Suppressor macrophage (primary cell): ENCODE data around the gene VPS13A.

Experiments
- DNase-seq, 4 experiments: peaks; one replicate each; pipeline ENCODE4 v3.0.0-alpha.2; 2020 to 2022
- total RNA-seq, 17 experiments: gene quantifications; one replicate each; lab custom pipeline; 2026; ENCODE audit warnings: mixed read lengths in 6 of 17, inconsistent platforms in 3 of 17; lab: John Stamatoyannopoulos, UW

The VPS13A gene
- total RNA-seq = 24.1 to 89.8 (median 63.9) reads per million in 17 experiments

DNA sequence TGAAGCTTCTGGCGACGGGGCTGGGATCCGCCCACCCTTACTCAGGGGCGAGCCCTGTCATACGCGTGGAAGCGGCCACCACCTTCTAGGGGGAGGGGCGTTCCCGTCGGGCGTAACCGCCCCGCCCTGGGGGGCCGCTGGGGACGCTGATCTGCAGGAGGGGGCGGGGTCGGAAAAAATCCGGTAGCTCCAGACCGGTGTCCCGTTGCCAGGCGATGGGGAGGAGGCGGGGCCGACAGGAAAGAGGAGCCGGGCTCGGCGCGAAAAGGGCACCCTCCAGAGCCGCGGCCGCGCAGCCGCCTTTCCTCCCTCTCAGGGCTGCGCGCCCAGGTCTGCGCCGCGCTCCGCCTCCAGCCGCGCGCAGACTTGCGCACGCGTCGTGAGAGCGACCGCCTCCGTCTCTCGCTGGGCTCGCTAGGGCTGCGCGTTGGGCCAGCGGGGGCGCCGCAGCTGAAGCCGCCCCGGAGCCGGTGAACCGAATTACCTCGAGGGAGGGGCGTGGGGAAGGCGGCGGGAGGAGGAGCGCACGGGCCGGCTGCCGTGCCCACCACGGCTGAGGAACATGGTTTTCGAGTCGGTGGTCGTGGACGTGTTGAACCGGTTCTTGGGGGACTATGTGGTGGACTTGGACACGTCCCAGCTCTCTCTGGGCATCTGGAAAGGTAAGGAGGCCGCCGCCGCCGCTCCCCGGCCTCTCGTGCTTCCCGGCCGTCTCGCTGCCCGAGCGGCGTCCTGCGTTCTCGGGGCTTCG, at the start of gene VPS13A:
TSS of gene VPS13A (plus strand) at position 392 of the 751 bp plus-strand sequence. CDS start at position 563, 171 bp downstream.
- peak; percentile 90 to 96 (median 94) for DNase-seq

DNA sequence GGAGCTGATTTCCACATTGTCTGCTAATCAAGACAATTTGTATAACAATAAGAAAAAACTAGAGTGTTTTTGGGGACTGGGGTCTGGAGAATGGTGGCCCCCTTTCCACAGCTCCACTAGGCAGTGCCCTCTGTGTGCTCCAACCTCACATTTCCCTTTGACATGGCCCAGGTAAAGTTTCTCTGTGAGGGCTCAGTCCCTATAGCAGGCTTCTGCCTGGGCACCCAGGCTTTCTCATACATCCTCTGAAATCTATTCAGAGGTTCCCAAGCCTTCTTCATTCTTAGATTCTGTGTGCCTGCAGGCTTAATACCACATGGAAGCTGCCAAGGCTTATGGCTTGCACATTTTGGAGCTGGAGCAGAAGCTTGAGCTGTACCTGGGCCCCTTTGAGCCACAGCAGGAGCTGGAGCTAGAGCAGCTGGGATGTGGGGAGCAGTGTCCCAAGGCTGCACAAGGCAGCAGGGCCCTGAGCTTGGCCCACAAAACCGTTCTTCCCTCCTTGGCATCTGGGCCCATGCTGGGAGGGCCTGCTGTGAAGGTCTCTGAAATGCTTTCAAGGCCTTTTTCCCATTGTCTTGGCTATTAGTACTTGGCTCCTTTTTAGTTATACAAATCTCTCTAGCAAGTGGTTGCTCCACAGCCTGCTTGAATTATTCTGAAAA, 49.1 kb upstream of the VPS13A start:
- no peak for DNase-seq

DNA sequence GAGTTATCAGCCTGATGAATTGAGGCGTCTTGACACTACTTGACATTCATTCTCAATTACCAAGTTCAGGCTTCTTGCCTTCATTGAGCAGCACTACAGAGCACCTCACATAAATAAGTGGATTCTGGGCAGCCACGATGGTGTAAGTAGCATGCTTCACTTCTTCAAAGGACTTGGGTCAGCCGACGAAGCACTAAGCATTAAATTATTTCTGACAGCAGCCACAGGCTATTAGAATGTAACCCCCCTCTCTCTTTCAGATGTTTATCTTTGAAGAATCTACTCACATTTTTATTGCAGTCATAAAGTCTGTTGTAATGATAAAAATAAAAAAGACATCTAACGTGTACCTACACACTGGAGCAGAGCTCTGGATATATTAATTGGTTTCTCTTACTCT, 45.9 kb upstream of the VPS13A start:
- no peak for DNase-seq

DNA sequence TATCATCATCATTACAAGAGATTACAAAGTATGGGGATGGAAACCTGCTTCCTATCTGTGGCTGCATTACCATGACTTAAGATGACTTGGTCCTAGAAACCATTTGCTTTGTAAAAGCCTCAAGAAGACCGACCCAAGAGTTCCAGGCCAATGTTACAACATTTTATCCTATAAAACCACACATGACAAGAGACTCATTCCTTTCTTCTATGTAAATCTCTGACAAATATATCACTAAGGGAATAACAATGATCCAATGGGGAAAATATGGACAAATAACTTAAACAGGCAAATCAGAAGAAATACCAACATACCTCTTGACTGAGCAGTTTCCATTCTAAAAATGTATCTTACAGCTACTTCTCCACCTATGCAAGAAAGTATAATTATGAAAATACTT, 44.3 kb upstream of the VPS13A start:
- DNase-seq = no peak

DNA sequence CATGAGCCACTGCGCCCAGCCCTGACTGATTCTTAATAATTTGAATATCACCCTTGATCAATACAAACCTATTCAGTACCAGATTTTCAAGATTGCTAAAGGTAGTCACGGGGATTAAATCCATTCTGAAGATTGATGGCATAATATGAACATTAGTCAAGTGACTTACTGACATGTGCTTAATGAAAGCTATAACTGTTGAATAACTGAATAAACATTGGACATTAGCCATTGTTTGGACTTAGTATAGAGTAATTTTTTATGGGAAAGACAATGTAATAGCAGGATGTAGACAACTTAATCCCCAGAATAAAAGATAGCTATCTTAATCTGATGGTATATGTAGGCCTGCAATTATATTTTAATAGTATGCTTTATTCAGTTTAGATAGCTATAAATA, 35.0 kb upstream of the VPS13A start:
- DNase-seq = no peak

DNA sequence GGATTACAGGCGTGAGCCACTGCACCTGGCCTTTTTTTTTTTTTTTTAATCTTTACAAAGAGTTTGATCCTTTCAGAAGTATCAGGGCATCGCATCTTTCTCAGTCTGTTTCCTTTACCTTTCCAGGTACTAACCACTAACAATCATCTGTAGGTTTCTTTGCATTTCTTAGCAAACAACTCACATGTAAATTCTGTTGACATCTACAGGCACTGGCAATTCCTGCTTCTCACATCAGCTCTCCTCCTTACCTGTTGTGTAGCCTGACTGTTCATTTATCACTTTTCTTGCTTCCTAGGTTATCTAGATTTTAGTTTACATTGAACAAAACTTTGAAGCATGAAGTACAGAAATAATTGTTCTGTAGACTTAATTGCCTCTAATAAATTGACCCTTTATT, 27.5 kb upstream of the VPS13A start:
- no peak for DNase-seq

DNA sequence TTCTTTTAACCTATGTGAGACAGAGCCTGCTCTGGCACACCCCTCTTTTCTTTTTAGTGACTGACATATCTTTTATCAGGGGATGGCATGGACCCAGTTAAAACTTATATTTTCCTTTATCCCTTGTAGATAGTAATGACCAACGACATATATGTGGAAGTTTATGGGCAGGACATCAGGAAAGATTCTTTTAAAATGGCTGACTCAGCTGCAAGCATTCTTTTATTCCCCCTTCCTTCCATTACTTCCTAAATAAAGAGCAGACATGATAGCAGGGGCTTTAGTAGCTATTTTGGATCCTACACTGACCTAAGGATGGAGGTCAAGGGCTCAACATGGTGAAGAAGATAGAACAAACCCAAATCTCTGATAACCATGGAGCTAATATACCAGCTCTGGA, 25.0 kb upstream of the VPS13A start:
- DNase-seq = no peak

DNA sequence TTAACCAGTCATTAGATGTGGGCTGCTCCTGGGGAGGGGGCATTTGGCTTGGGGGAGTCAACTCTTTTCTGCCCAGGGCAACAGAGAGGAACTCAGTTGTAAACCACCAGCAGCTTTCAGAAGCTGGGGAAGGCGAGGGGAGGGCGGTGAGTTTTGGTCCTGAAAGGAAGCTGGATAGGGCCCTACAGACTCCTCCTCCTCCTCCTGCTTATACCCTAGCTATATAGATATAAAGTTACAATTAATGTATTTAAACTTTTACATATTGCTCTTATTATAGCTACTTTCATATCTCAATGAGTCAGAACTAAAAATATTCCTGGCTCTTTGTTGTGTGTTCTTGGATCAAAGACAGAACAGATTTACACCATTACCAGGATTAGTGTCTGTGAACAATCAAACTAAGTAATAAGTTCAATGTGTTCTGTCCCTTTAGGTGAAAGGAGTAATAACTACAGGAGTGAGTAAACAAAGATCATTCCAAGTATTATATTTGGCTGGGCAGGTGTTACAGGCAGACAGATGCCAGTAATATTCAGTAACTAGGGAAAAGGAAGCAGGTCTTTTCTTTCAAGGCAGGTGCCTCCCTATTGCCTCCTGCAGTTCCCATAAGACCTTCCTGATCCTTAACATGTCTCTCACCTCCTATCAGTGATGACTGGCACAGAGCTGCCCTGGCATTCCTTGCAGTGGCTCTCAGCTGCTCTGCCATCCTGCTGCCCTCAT, 20.5 kb upstream of the VPS13A start:
- no peak for DNase-seq

DNA sequence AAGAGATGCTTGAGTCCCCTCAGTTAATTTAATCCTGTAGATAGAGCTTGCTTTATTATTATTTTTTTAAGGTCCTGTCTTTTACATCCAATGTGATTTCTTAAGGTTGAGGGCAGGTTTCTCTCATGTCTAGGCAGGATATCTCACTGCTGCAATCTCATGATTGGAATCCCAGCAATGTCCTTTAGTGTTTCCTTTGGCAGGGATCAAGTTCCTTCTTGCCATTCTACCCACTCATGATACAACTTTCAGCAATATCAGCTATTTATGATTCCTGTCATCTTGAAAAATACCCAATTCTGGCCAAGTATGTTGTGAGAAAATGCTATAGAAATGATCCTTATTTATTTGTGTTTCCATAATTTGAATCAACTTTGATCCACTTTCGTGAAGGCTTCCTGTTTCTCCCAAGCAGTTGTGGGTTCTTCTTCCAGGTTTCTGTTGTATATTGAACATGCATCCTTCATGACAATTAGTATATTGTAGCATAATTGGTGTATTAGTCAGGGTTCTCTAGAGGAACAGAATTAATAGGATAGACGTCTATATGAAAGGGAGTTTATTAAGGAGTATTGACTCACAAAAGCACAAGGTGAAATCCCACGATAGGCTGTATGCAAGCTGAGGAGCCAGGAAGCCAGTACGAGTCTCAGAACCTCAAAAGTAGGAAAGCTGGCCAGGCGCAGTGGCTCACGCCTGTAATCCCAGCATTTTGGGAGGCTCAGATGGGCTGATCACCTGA, 18.4 kb upstream of the VPS13A start:
- DNase-seq = no peak

DNA sequence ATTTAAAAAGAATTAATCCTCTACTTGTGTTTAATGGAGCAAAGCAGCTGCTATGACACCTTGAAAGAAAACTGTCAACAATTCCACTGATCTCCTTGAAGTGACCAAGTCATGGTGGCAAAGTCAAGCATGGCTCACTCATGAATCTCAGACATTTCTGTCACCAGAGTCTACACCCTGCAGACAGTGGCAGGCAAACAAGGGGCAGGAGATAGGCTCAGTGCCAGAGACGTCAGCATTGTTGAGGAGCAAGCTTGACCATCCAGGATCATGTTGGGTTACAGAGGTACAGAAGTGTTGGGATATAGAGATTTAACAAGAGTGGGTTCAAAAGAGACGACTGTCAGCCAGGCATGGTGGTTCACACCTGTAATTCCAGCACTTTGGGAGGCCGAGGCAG, 16.1 kb upstream of the VPS13A start:
- DNase-seq = no peak

DNA sequence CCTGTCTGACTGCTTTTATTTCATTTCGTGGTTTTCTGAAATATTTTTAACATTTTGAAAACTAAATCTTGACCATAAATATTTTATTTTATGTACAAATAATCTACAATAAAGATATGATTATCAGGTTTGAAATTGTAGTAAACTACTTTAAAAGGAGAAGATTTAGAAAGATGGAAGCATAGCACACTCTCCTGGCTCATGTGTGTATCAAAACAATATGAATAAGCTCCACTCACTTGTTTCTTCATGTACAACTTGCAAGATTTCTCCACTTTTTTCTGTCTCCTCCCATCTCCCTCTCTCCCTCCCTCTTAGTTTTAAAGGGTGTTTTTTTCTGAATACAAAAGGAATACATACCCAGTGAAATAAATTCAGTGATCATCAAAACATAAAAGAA, 15.4 kb upstream of the VPS13A start:
- no peak for DNase-seq

DNA sequence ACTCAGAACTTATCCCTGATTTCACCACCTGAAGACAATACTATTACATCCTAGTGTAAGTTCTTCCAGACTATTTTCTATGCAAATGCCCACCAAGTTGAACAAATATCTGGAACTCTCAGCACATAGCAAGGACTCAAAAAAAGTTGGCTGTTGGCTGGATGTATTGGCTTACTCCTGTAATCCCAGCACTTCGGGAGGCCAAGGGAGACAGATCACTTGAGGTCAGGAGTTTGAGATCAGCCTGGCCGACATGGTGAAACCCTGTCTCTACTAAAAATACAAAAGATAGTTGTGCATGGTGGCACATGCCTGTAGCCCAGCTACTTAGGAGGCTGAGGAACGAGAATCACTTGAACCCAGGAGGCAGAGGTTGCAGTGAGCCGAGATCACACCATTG, 15.0 kb upstream of the VPS13A start:
- DNase-seq = no peak

DNA sequence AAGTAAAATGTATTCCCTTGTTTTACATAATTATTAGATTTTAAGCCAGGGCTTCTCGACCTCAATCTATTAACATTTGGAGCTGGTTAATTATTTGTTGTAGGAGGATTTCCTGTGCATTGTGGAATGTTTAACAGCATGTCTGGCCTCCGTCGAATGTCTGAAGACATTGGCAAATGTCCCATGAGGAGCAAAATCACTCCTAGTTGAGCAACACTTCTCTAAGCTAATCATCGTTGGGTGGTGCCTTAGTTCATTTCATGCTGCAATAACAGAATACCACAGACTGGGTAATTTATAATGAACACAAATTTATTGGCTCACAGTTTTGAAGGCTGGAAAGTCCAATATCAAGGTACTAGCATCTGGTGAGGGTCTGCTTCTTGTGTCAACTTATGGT, 13.4 kb upstream of the VPS13A start:
- peak in 1 of 4 experiments; percentile 10 for DNase-seq

DNA sequence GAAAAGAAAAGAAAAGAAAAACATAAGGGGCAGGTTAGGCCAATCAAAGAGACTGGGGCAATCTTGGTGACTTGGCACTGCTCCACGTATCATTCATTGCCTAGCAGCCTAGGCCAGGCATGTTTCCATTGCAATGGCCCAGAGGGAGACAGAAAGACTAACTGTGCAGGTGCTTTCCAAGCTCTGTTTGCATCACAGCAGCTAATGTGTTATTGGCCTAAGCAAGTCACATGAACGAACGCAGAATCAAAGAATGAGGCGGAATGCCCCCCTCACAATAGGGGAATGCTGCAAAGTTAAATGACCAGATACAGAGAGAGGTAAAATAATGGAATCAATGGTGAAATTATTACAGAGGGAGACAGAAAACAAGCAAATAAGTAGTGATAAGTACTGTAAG, 11.1 kb upstream of the VPS13A start:
- no peak for DNase-seq

DNA sequence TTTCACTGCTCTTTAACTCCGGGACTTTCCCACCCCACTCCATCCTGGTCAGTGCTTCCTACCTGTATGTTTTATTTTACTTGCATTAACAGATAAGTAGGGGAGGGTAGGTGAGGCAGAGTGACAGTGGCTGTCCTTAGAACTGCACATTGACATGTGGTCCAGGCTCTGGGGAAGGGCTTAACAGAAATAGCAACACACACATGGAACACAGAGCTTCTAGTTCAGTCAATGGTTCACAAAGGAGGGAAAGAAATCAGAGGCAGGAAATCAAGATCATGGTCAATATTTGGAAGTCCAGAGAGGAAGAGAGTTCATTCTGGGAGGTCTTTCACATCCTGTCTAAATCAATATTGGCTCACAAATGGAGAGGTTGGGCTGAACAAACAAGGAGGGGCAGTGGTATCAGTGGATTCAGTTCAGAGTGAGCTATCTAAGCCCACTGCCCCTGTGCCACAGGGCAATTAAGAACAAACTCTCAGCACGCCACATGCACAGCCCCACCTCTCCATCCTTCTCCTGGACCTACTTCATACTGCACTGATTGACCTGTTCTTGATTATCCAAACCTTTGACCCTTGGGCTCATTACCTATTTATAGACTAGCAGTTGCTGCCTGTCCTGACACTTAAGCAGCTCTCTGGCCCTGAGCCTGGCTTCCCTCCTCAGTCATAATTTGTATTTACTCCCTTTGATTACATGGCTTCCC, 6.2 kb upstream of the VPS13A start:
- DNase-seq = no peak

DNA sequence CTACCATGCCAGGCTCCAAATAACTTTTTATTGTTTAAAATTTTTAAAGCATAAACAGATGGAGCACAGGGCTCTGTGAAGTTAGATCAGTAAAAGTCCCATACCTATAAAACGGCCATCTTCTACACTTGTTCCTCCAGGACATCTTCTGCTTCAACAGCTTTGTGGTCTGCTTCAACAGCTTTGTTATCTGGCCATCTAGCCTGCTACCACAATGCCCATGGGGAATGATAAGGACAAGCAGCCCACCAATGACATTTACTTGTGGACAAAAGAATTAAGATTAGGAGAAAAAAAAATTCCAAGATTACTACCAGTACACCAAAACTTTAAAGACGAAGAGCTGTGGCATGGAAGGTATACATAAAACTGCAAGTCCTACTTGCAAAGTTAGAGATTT, 2.2 kb upstream of the VPS13A start:
- no peak for DNase-seq

DNA sequence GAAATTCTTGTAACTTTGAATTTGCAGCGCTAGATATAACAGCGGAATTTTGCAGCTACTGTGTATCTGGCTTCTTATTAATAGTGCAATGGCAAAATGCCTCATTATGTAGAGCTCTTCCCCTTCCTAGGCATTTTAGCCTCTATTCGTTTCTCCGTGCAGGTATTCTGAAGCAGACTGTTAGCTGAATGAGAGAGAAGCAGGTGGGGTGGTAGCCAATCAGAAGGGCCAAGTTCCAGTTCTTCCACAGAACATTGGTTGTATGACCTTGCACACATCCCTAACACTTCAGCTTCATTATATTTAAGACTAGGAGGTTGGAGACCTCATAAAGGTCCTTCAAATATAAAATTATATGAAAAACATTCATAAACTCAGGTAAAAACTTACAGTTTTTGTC, 1.2 kb upstream of the VPS13A start:
- DNase-seq = no peak

DNA sequence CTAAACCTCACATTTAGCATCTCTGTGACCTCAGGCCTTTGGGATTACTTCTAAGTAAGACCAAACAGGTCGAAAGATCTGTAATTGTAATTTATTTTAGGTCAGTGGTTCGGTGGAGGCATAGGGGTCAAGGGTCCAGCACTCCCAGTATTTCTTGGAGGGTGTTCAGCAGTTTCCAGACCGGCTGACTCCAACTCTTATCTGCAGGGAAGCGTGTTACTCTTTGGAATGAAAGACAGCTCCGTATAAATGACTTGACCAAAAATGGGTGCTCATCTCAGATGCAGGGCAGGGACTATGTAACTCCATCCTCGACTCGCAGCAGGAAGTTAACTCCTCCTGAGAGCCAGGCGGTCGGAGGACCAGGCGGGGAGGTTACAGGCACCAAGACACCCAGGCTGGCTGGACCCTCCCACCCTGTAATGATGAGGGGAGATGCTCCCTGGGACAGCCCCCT, 620 bp upstream of the VPS13A start:
- DNase-seq = no peak

DNA sequence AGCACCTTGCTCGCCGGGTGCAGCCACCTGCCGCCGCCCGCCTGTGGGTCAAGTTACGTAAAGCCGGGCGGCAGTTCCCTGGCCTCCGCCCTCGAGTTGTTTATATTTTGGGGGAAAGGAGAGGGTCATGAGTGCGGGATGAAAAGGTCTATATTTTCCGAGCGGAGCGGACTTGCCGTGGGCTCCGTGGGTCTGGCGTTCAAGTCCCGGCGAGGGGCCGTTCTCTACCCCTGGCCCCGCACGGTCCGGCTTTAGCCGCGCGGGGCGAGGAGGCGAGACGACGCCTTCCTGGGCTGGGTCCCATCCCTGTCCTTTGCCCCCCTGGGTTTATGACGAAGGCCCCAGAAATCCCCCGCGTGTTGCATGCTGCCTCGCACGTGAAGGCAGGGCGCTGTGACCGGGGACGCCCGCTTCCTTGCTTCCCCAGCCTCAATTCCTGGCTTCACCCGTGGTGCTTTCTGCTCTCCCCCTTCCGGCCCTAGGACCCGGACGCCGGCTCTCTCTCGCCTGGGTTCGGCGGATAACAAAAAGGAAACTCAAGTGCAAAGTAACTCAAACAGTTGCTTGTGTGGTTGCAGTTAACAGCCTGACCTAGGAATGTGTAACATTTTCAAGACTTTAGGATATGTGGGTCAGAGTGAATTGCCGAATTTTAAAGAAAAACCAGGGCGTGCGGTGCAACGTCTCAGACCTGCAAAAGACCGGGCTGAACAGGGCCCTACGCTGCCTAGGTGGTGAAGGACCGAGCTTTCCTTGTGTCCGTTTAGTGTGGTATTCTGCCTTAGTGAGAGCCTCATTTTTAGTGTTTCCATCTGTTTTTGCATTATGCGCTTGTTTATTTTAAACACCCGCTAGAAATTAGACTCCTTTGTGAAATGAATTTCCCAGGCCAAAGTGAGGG, 810 bp downstream of the VPS13A start:
- DNase-seq = peak; percentile 38 to 68 (median 51)

DNA sequence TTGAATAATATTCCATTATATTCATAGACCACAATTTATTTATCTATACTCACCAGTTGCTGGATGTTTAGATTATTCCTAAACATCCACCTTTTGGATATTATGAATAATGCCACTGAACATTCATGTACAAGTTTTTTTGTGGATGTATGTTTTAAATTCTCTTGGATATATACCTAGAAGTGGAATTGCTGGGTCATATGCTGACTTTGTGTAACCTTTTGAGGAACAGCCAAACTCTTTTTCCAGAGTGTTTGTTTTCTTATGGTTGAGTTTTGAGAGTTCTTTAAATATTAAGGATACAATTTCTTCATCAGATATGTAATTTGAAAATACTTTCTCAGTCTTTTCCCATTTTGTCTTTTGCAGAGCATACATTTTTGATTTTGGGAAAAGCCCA, 2.7 kb downstream of the VPS13A start:
- no peak for DNase-seq

DNA sequence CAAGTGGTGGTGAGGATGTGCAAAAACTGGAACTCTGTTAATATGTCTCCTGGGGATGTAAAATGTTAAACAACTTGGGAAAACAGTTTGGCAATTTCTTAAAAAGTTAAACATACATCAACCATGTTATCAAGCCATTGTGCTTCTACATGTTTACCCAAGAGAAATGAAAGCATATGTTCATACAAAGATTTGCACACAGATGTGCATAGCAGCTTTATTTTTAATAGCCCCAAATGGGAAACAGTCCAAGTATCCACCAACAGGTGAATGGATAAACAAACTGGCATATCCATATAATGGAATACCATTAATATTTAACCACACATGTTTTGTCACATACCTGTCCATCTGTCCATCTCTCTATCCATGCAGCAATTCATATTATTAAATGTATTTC, 6.2 kb downstream of the VPS13A start:
- no peak for DNase-seq
